Kidney tubule cell (primary cell): ENCODE measurements around the gene EHD4.

Experiments
- DNase-seq: peaks from one replicate; pipeline ENCODE4 v3.0.0-alpha.2; 2018; ENCODE audit warnings: low spot score

The EHD4 gene

DNA sequence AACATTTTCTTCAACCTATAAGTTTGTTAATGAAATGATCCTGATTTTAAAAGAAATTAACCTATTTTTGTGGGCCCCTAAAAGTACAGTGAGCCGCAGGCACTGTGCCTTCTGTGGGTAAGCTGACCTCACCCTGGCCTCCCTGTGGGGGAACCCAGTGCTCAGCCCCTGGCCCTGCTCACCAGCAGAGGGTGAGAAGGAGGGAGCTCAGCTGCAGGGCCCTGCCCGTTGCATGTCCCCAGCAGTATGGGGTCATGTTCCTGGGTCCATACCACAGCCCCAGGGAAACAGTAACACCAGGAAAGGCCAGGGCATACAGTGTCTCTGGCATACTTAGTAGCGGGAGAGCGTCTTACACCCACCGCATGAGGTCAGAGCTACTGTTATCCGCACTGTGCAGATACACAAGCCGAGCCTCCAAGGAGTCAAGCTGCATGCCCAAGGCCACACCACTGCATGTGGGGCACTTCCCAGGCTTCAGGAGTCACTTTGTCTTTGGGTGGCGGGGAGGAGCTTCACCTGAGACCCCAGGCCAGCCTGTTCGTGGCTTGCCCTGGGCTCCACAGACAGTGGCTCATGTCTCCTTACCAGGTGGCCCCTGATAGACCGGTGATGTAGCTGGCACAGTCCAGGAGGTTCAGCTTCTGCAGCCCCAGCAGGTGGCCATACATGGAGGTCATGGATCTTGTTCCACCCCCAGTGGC, 22.6 kb upstream of the EHD4 start:
- no peak for DNase-seq

GRCh38 chr15:41994171-41994650, 21.9 kb upstream of the EHD4 start:
- DNase-seq: no peak

GRCh38 chr15:41993472-41994170, 21.3 kb upstream of the EHD4 start:
- DNase-seq: no peak

DNA sequence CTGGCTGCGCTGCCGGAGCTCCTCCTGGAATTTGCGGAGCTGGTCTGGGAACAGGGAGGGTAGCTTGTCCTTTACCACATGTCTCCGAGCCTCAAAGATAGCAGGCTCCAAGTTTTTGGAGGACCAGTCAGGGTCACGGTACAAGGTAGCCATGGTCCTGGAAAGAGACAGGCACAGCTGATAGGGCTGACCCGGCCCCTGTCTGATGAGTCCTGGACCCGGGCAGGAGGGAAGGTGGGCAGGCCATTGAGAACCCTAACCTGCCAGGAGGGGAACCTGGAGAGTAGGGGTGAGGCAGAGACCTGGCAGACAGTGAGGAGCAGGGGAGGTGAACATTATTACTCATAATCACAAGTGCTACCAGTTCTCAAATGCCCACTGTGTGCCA, 20.4 kb upstream of the EHD4 start:
- no peak for DNase-seq

DNA sequence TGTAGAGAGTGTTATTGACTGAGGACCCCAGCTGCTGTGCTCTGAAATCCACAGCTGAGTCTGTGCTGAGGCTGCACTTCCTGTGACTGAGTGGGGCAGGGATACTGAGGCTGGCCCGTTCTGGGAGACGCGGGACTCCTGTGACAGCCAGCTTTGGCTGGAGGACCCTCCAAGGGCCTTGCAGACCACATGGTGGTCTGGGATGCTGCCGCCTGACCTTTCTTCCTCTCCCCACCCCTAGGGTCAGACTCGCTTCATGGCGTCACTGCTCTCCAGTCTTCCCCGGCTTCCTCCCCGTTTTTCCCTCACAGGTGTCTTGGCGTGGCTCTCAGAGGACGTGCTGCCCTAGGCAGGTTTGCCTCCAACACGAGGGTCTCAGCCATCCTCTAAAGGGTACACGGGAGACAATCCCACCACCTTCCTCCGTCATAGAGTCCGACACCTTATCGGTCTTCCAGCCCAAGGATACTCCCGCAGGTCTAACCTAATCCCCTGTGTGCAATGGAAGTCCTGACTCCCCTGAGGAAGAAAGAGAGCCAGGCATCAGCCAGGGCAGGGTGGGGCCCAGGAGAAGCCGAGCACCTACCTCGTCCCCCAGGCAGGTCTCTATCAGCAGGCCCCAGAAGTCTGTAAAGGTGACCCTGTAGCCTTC, 19.9 kb upstream of the EHD4 start:
- no peak for DNase-seq

GRCh38 chr15:41990691-41991090, 18.3 kb upstream of the EHD4 start:
- DNase-seq: no peak

DNA sequence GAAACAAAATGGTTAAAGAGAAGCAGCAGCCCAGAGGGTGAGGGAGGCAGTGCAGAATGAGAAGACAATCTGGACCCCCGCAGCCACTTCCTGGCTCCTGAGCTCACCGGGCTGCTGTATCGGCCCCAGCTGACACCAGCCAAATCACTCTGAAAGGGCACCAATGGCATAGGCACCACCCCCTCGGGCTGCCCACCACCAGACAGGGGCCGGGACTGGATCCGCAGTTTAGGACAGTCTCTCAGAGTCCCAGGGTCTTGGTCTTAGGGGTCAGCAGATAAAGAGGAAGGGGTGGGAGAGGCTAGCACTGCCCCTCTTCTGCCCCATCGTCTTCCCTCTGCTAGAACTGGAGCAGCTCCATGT, 17.9 kb upstream of the EHD4 start:
- no peak for DNase-seq

DNA sequence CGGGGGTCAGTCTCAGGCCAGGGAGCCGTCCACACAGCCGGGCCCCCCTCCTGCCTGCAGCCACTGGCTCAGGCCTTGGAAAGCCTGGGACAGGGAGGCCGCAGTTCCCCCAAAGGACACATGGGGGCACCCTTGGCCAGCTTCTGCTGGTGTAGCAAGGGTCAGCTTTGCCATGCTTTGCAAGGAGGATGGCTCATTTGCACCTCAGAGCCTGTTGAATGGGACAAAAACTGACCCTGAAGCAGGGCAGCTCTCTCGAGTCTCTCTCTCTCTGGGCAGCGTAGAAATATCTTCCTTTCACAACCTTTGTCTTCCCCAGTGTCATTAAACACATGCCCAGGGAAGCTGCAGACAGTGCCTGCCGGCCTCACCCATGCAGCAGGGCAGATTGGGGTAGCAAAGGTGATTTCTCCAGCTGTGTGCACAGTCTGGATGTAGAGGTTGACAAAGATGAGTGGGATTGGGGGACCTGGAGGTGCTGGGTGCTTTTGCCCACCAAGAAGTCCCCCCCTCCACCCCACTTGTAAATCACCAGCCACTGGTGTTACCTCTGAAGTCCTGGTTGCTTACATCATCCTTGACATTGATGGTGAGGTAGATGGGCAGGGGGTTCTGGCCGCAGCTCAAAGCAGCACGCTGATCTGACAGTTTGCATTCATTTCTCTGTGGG, 17.4 kb upstream of the EHD4 start:
- DNase-seq: peak; percentile 77

DNA sequence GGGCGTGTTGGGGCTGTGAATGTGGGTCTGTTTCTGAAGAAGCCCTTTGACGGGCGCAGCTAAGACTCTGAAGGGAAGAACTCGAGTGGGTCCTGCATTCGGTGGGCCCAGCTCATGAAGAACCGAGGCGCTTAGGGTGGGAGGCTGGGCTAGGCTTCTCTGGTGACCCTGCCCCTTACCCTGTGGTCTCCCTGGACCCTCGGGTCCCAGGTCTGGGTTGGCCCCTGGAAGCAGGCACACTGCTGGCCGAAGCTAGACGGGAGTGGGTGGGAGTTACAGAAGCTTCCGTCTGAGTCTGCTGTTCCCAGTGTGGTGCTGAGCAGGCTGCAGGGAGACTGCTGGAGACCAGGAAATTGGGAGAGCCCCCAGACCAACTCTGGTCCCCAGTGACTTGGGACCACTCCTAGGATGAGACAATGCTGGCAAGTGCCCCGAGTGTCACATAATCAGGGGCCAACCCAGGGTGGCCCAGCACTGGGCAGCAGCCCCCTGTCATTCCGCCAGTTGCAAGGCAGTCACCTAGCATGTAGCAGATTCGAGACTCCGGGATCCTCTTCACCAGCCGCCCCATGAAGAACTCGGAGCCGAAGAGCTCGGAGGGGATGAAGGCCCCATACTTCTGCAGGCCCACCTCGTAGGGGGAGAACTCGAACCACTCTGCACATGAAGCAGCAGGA, 16.7 kb upstream of the EHD4 start:
- DNase-seq: no peak

GRCh38 chr15:41987925-41988275, 15.5 kb upstream of the EHD4 start:
- no peak for DNase-seq

DNA sequence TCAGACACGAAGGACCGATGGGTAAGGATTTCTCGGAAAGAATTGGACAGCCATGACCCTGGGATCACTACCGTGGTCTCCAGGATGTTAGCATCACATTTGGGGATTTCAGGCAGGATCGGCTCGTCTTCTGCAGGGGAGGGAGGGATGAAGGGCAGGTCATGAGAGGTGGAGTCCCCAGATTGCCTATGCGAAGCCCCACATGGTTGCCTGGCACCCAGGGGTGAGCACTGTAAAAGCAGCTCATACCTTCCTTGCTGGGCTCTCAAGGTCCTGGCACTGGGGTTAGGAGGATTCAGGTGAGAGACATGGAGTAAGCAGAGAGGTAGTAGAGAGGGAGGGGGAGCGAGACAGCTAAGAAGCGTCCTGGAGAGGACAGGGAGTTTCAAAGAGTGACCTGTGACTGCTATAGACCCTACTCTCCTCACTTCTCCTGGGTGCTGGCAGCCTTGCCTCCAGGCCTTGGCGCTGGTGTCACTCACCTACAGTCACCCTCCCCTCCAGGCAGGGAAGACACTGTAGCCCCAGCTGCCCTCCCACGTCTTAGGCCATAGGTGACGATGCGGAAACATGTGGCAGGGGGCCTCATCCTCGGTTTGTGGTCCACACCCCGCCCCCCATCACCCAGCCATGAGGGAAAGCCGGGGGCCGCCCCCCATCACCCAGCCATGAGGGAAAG, 15.0 kb upstream of the EHD4 start:
- DNase-seq: no peak

- DNase-seq: no peak
Measured at GRCh38 chr15:41985236-41986160, 13.1 kb upstream of the EHD4 start.

DNA sequence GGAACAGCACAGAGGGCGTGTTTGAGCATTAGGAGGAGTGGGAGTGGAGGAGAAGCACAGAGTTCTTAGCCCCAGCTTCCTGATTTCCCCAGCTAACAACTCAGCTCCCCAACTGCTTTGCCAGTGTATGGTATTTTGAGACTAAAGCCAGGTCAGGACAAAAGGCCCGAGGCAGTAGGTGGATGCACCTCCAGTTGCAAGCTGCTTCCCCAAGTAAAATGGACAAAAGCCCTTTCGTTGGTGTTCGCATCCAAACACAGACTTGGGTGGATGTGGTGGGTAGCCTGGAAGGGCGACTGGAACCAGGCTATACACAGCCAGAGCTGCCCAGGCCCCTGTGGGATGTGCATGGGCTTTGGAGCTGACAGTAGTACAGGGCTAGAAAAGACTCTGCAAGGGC, 12.3 kb upstream of the EHD4 start:
- no peak for DNase-seq

DNA sequence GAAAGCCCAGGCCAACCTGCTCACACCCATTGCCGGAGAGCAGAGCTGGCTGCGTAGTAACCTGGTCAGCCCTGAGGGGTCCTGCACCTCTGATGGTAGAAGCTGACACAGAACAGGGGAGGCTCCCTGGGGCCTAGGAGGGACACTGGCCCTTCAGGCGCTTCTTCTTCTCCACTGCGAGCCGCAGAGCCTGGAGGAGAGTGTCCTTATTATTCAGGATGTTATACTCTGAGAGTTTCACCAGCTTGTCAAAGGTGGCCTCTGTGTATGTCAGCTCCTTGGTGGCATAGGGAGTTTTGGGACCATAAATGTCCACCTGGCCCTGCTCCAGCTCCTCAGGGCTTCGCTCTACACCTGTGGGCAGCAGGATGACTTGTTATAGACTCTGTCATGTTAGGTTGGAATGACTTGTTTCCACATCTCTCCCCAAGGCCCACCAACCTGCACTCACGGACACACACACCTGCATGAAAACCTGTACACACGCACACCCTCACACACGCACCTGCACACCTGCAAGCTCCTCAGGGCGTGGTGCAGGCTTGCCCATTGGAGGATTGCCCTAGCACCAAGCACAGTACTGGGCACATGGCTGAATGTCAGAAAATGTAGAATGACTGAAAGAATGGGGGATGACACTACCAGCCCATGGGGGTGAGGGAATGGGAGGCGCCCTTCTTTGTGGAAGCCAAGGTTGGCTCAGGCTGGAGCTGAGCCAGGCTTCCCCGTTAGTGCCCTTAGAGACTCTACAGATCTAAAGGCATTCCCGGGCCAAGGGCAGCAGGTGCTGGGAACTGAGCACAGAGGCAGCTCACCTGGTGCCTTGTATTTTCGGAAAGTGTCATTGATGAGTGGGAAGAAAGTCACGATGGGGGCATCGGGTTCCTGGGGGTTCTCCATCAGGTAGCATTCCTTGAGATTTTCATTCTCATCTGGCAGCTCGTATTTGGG, 11.5 kb upstream of the EHD4 start:
- DNase-seq: no peak

GRCh38 chr15:41983221-41983620, 10.9 kb upstream of the EHD4 start:
- DNase-seq: no peak

DNA sequence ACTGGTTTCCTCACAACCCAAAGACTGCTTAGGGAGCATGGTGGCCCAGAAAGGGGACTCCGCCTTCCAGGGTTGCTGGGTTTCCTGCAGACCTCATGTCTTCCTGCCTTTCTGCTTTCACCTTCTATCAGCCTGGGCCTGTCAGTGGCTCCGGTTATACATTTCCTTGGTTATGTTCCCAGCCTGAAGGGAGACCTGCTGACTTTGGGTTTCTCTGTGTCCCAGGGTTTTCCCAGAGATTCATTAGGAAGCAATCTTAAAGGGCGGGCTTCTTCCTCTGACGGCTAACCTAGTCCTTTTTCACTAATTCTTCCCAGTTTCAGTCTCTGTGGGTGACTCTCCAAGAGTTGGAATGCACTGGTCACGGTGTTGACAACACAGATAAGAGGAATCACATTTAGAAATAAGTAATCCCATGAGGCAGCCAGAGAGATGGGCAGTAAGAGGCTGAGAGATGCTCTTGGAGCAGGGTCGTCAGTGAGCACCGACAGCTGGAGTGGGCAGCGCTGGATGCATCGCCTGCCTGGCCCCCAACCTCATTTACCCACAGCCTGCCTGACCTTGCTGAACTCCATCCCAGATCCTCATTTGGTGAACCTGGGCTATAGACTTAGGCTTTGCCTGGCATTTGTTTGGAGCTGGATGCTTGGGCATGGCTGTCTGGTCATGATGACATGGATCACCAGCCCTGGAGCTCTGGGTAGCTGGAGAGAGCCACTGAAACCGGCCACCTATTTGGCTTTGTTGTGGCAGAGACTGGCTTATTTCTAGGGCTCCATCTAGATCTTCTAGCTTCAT, 10.0 kb upstream of the EHD4 start:
- DNase-seq: no peak

GRCh38 chr15:41981371-41982132, 9.2 kb upstream of the EHD4 start:
- no peak for DNase-seq
